Measurements from ENCODE around the gene ZDHHC22.

The ZDHHC22 gene

GRCh38 chr14:77097700-77098528, 43.7 kb downstream of the ZDHHC22 start, which contains the start of gene CIPC (continued):
- TF ChIP-seq, protein P1, sequence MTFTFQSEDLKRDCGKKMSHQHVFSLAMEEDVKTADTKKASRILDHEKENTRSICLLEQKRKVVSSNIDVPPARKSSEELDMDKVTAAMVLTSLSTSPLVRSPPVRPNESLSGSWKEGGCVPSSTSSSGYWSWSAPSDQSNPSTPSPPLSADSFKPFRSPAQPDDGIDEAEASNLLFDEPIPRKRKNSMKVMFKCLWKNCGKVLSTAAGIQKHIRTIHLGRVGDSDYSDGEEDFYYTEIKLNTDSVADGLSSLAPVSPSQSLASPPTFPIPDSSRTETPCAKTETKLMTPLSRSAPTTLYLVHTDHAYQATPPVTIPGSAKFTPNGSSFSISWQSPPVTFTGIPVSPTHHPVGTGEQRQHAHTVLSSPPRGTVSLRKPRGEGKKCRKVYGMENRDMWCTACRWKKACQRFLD (tag by site-specific recombination; IDR thresholded peaks at IDR 0.05): no peak
- TF ChIP-seq ZNF658 (tag by site-specific recombination; IDR thresholded peaks at IDR 0.05) (no peak), ZNF37A (tag by site-specific recombination; IDR thresholded peaks at IDR 0.05) (no peak), ZNF561 (tag by site-specific recombination; IDR thresholded peaks at IDR 0.05; ENCODE audit: borderline replicate concordance) (peak; percentile 72; the same call in 1 of the 2 replicates), ZNF423 (tag by site-specific recombination; IDR thresholded peaks at IDR 0.05) (no peak), ZNF580 (tag by site-specific recombination; IDR thresholded peaks at IDR 0.05) (0 out of 2 replicates have a peak, but pooled peaks have one; percentile 13), PRDM4 (tag by site-specific recombination; IDR thresholded peaks at IDR 0.05) (no peak), ZBTB44 (tag by site-specific recombination; IDR thresholded peaks at IDR 0.05) (peak; percentile 44; the same call in 1 of the 2 replicates), ZNF843 (tag by site-specific recombination; IDR thresholded peaks at IDR 0.05) (peak; percentile 18; the same call in 1 of the 2 replicates), KLF10 (tag by site-specific recombination; IDR thresholded peaks at IDR 0.05) (peak; percentile 80), ZNF23 (tag by site-specific recombination; IDR thresholded peaks at IDR 0.05; ENCODE audit: borderline replicate concordance) (no peak), ZNF280C (tag by site-specific recombination; IDR thresholded peaks at IDR 0.05) (no peak), MEIS1 (CRISPR knock-in tag; IDR thresholded peaks at IDR 0.05; ENCODE audit: borderline replicate concordance) (no peak), ZNF121 (tag by site-specific recombination; IDR thresholded peaks at IDR 0.05) (no peak), FEZF1 (tag by site-specific recombination; IDR thresholded peaks at IDR 0.05) (peak; percentile 27; the same call in 1 of the 2 replicates), ZNF16 (tag by site-specific recombination; IDR thresholded peaks at IDR 0.05; ENCODE audit: low read depth) (no peak), GFI1B (tag by site-specific recombination; IDR thresholded peaks at IDR 0.05) (no peak), ZNF416 (tag by site-specific recombination; IDR thresholded peaks at IDR 0.05) (no peak), ZNF133 (tag by site-specific recombination; IDR thresholded peaks at IDR 0.05) (no peak), ZNF266 (tag by site-specific recombination; IDR thresholded peaks at IDR 0.05; ENCODE audit: low read depth) (no peak), ZNF629 (tag by site-specific recombination; IDR thresholded peaks at IDR 0.05) (peak; percentile 74), MZF1 (tag by site-specific recombination; IDR thresholded peaks at IDR 0.05; ENCODE audit: borderline replicate concordance) (no peak), GLIS2 (tag by site-specific recombination; IDR thresholded peaks at IDR 0.05) (peak; percentile 72), ZNF76 (tag by site-specific recombination; IDR thresholded peaks at IDR 0.05; ENCODE audit: borderline replicate concordance, low read depth) (0 out of 2 replicates have a peak, but pooled peaks have one; percentile 16), ZNF24 (tag by site-specific recombination; IDR thresholded peaks at IDR 0.05) (peak; percentile 55; the same call in 1 of the 2 replicates), ZNF792 (tag by site-specific recombination; IDR thresholded peaks at IDR 0.05) (0 out of 2 replicates have a peak, but pooled peaks have one; percentile 28), SALL2 (tag by site-specific recombination; IDR thresholded peaks at IDR 0.05; ENCODE audit: borderline replicate concordance) (no peak)
- TF ChIP-seq, protein P2, sequence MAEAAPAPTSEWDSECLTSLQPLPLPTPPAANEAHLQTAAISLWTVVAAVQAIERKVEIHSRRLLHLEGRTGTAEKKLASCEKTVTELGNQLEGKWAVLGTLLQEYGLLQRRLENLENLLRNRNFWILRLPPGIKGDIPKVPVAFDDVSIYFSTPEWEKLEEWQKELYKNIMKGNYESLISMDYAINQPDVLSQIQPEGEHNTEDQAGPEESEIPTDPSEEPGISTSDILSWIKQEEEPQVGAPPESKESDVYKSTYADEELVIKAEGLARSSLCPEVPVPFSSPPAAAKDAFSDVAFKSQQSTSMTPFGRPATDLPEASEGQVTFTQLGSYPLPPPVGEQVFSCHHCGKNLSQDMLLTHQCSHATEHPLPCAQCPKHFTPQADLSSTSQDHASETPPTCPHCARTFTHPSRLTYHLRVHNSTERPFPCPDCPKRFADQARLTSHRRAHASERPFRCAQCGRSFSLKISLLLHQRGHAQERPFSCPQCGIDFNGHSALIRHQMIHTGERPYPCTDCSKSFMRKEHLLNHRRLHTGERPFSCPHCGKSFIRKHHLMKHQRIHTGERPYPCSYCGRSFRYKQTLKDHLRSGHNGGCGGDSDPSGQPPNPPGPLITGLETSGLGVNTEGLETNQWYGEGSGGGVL (tag by site-specific recombination; IDR thresholded peaks at IDR 0.05): no peak
- TF ChIP-seq, protein P3, sequence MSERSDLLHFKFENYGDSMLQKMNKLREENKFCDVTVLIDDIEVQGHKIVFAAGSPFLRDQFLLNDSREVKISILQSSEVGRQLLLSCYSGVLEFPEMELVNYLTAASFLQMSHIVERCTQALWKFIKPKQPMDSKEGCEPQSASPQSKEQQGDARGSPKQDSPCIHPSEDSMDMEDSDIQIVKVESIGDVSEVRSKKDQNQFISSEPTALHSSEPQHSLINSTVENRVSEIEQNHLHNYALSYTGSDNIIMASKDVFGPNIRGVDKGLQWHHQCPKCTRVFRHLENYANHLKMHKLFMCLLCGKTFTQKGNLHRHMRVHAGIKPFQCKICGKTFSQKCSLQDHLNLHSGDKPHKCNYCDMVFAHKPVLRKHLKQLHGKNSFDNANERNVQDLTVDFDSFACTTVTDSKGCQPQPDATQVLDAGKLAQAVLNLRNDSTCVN (tag by site-specific recombination; optimal IDR thresholded peaks at IDR 0.05): peak; percentile 82
